Brain microvascular endothelial cell (primary cell): ENCODE results near the gene IDH1.

Source experiments
- DNase-seq: peaks from one replicate; pipeline ENCODE4 v3.0.0-alpha.2; 2020
- H3K27ac ChIP-seq: fragments of 250-450 bp; sonication (Bioruptor Pico); 2 replicates; pipeline ENCODE4 v1.5.1; 2020; ENCODE audit warnings: mild to moderate bottlenecking, moderate library complexity
- H3K27me3 ChIP-seq: fragments of 250-450 bp; sonication (Bioruptor Pico); replicated peaks from 2 replicates; pipeline ENCODE4 v1.5.1; 2020; ENCODE audit warnings: mild to moderate bottlenecking
- H3K36me3 ChIP-seq: fragments of 250-450 bp; sonication (Bioruptor Pico); replicated peaks from 2 replicates; pipeline ENCODE4 v1.5.1; 2020; ENCODE audit warnings: mild to moderate bottlenecking
- H3K4me3 ChIP-seq: 2 replicates; pipeline ENCODE4 v1.5.1; 2011; ENCODE audit warnings: low read depth, mild to moderate bottlenecking, control low read depth, low read length, moderate library complexity
- in situ Hi-C: cut with HindIII; loops from 2 replicates; pipeline ENCODE4 v1.10.0; 2017; ENCODE audit warnings: low sequenced_read_pairs, low pct_ligation_motif_present
- TF ChIP-seq, protein P1 (sequence below): IDR thresholded peaks from 2 replicates; pipeline ENCODE4 v1.5.1; 2011; ENCODE audit warnings: low read depth, mild to moderate bottlenecking, moderate library complexity, low read length, control low read depth, inconsistent platforms; ENCODE audit errors: missing control alignments

The IDH1 gene

DNA sequence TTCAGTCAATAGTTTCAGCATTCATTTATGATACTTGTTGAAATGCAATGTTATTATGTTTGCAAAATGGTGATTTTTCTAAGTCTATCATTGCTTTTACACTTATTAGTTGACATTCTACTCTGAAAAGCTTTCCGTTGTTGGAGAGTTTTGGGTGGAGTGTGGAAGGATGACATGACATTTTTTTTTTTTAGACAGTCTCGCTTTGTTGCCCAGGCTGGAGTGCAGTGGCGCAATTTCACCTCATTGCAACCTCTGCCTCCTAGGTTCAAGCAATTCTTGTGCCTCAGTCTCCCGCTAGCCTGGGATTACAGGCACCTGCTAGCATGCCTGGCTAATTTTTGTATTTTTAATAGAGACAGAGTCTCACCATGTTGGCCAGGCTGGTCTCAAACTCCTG is 41.0 kb upstream of the IDH1 start:
- Histone ChIP-seq H3K27ac (no peak overlapping the region), H3K36me3 (peaks cover 26% of the 10 kb centered on the region), H3K4me3 (no peak overlapping the region), H3K27me3 (no peaks in the 10 kb centered on the region)
- TF ChIP-seq, protein P1, sequence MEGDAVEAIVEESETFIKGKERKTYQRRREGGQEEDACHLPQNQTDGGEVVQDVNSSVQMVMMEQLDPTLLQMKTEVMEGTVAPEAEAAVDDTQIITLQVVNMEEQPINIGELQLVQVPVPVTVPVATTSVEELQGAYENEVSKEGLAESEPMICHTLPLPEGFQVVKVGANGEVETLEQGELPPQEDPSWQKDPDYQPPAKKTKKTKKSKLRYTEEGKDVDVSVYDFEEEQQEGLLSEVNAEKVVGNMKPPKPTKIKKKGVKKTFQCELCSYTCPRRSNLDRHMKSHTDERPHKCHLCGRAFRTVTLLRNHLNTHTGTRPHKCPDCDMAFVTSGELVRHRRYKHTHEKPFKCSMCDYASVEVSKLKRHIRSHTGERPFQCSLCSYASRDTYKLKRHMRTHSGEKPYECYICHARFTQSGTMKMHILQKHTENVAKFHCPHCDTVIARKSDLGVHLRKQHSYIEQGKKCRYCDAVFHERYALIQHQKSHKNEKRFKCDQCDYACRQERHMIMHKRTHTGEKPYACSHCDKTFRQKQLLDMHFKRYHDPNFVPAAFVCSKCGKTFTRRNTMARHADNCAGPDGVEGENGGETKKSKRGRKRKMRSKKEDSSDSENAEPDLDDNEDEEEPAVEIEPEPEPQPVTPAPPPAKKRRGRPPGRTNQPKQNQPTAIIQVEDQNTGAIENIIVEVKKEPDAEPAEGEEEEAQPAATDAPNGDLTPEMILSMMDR: no peak
- DNase-seq: no peak
- in situ Hi-C loops: no loop called here

DNA sequence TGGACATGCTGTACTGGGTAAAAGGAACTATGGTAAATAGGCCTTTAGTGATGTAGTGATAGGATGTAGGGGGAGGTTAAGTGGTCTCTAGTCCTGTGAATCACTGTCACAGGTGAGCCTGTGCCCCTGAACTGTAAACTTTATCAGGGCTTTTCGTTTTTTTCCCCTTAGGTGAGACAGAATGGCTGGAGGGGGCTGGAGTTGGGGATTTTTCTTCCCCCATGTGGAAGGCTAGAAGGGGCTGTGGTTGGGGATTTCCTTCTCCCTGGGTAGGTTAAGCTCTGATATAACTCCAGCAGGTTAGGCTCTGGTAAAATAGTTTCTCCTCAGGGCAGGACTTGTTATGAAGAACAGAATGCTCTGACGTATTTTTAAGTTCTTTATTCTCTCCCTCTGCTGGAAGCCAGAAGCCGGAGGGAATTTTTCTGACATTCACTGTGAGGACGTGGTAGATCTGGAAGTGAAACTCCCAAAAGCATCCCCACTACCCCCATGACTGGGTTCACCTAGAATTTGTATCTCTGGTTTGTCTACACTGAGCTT is 39.7 kb upstream of the IDH1 start:
- peaks cover 34% of the 10 kb centered on the region for H3K36me3 ChIP-seq
- in situ Hi-C loops: no loop called here
- H3K27me3 ChIP-seq: no peaks in the 10 kb centered on the region
- TF ChIP-seq, protein P1: no peak
- no peak overlapping the region for H3K4me3 ChIP-seq
- no peak overlapping the region for H3K27ac ChIP-seq
- no peak for DNase-seq

DNA sequence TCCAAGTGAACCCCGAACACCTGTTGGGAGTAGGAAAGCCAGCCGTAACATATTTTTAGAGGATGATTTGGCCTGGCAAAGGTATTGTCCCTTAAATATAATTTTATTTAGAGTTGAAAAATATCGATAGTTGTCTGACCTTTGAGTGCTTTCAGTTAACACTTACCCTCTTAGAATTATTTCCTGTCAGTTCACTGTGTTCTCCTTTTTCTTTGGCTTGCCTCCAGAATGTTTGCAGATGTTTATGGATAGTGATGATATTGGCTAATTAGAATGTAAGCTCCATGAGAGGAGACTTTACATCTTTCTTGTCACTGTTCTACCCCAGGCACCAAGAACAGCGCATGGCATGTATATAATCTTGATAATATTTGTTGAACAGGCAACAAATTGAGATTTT is 31.0 kb upstream of the IDH1 start:
- DNase-seq: no peak
- Histone ChIP-seq H3K36me3 (peaks cover 26% of the 10 kb centered on the region), H3K27me3 (no peaks in the 10 kb centered on the region), H3K27ac (no peak overlapping the region), H3K4me3 (no peak overlapping the region)
- in situ Hi-C loops: no loop called here
- TF ChIP-seq, protein P1: no peak

DNA sequence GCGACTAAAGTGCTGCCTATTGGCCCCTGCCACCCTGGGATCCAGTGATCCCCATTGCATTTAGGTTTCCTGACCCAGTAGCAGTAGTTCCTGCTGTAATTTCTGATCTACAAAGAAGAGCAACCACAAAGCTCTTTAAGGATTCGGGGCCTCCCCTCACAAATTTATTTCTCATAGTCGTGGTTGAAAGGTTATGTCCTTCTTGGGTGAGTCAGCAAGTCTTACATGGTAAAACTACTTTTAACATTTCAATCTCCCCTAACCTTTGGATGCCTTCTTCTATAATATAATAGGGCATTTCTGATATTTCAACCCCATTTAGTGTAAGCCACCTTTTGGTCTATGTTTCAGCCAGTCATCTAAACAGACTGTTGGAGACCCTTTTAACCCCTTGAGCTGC is 26.1 kb upstream of the IDH1 start:
- Histone ChIP-seq H3K36me3 (peaks cover 33% of the 10 kb centered on the region), H3K27me3 (no peaks in the 10 kb centered on the region), H3K27ac (no peak overlapping the region), H3K4me3 (no peak overlapping the region)
- in situ Hi-C loops: no loop called here
- TF ChIP-seq, protein P1: no peak
- DNase-seq: peak; percentile 42

DNA sequence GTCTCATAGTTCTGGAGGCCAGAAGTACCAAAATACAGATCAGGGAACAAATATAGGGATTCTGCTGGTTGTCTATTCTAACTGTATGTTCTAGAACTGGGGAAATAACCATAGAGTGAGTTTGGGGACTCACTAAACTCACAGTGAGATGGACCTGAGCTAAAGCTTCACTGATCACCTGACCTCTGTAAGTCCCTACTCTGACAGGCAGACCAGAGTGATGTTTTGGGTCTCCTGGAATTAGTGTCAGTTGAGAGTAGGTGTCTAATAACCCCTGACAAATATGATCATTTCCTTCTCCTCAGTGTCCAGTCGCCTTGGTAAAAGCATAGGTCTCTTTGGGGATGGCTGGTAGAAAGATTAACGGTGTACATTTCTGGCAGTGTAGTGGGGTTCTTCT is 25.4 kb upstream of the IDH1 start:
- no peak for DNase-seq
- H3K36me3 ChIP-seq: peaks cover 37% of the 10 kb centered on the region
- TF ChIP-seq, protein P1: no peak
- H3K27ac ChIP-seq: no peak overlapping the region
- H3K27me3 ChIP-seq: no peaks in the 10 kb centered on the region
- H3K4me3 ChIP-seq: no peak overlapping the region
- in situ Hi-C loops: no loop called here

DNA sequence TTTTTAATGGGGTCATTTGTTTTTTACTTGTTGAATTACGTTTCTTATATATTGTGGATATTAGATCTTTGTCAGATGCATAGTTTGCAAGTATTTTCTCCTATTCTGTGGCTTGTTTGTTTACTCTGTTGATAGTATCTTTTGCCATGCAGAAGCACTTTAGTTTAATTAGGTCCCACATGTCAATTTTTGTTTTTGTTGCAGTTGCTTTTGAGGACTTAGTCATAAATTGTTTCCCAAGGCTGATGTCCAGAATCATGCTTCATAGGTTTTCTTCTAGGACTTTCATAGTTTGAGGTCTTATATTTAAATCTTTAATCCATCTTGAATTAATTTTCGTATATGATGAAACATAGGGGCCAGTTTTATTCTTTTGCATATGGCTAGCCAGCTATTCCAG is 24.4 kb upstream of the IDH1 start:
- Histone ChIP-seq H3K27me3 (no peaks in the 10 kb centered on the region), H3K27ac (no peak overlapping the region), H3K36me3 (peaks cover 37% of the 10 kb centered on the region), H3K4me3 (no peak overlapping the region)
- DNase-seq: no peak
- in situ Hi-C loops: no loop called here
- TF ChIP-seq, protein P1: no peak
